Measurements from ENCODE around the gene SLC41A1.

- TF ChIP-seq CTCF (IDR thresholded peaks at IDR 0.05) (no peak), REST (IDR thresholded peaks at IDR 0.05; ENCODE audit: insufficient read depth in 1 of 2, low read depth in 2 of 2, low read length in 1 of 2) (no peak)
These were observed at the start of gene SLC41A1 for GRCh38 chr1:205812878-205813754.

Data from Panc1 (cell line).